ENCODE data around the gene CLSTN2. TPM values are rescaled to one million over a fixed set of nuclear protein-coding genes. Genes with fewer than 3 reads are reported as not detected.

Gene CLSTN2
- total and polyA plus RNA-seq, 2 of the 13 experiments (the other 11 are each of a cell fraction or from before 2014, with no cell fraction given): not detected

DNA sequence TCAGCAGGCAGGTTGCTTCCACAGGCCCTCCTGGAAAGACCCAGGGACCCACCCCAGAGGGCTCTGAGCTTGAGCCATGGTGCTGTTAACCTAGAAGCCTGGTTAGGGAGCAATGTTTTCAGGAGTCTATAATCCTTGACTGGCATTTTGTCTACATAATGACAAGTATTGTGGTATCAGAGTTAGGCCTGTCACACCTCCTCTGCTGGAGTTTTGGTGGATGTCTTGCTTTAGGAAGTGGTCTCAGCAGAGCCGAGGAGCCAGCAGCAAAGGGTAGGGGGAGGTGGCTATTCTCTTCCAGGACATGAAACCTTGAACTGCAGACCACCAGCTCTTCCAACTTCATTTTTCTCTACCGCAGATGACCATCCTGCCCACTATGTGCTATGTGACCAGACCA is 76.1 kb downstream of the CLSTN2 start (continued):
- TF ChIP-seq, protein P1, sequence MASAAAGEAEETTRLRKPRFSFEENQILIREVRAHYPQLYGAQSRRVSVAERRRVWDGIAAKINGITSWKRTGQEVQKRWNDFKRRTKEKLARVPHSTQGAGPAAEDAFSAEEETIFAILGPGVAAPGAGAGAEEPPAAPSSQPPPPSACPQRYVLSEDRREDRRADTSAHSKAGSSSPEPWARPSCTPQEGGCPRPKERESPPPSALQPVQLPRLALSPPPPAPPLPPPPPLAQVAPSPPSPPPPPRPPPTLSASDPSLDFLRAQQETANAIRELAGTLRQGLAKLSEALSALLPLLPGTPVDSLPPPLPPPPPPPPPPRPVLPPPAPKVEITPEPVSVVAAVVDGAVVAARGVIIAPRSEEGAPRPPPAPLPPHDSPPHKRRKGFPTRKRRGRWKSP (CRISPR knock-in tag; IDR thresholded peaks at IDR 0.05): no peak

DNA sequence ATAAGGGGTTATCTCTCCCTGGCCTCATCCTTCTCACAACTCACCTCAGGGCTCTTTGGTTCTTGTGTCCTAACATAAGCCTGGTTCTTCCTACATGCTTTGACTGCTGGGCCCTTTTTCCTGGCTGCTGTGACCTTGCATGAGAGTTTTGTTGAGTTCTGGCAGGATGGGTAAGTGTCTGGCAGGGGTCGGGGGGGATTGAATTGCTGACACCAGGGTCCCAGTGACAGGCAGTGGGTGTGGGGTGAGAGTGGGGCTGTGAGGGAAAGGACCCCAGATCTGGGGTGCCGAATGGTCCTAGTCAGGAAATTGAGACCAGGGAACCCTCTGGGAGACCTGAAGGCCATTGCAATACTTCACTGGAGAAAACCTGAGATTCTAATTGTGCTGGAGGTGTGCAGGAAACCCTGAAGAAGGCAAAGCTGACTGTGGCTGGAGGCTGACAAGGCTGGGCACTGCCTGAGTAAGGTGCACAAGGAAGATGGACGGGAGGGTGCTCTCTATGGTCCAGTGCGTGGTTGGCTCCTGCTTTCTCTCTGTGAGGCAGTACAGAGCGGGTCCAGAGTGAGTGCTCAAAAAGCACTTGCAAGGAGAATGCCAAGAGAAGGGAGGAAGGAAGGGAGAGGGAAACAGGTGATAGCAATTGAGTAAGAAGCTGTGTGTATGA is 76.8 kb downstream of the CLSTN2 start:
- no peak overlapping the region for H3K9ac ChIP-seq (ENCODE audit: insufficient read depth, low read depth, low read length)
- ChIA-PET CTCF (ENCODE audit: low intra/inter-chr PET ratio, low total read pairs) (no interaction called here), POLR2A (no interaction called here)
- intact Hi-C loops (cut with micrococcal nuclease; ENCODE audit: unreplicated experiment): no loop called here
- no peaks in the 10 kb centered on the region for H3K4me1 ChIP-seq (ENCODE audit: insufficient read depth, low read length)
- no peak overlapping the region for H2AFZ ChIP-seq (ENCODE audit: low read length)
- no peaks in the 10 kb centered on the region for H3K9me3 ChIP-seq (ENCODE audit: low read length)
- FAIRE-seq (no peak), DNase-seq (ENCODE audit: low spot score) (no peak), ATAC-seq (no peak)
- H3K36me3 ChIP-seq (replicated peaks in 1 of 2; ENCODE audit: control insufficient read depth in 1 of 2, insufficient read depth in 2 of 2, low read length in 2 of 2): no peaks in the 10 kb centered on the region
- no peak for TF ChIP-seq PLRG1 (conservative IDR thresholded peaks at IDR 0.05)
- TF ChIP-seq ZNF747 (CRISPR knock-in tag; IDR thresholded peaks at IDR 0.05; ENCODE audit: borderline replicate concordance): no peak
- TF ChIP-seq ZFP82 (CRISPR knock-in tag; IDR thresholded peaks at IDR 0.05; ENCODE audit: borderline replicate concordance): no peak
- no peak for TF ChIP-seq SP1 (IDR thresholded peaks at IDR 0.05)
- TF ChIP-seq SP1 (CRISPR knock-in tag; IDR thresholded peaks at IDR 0.05): no peak
- TF ChIP-seq, protein P2, sequence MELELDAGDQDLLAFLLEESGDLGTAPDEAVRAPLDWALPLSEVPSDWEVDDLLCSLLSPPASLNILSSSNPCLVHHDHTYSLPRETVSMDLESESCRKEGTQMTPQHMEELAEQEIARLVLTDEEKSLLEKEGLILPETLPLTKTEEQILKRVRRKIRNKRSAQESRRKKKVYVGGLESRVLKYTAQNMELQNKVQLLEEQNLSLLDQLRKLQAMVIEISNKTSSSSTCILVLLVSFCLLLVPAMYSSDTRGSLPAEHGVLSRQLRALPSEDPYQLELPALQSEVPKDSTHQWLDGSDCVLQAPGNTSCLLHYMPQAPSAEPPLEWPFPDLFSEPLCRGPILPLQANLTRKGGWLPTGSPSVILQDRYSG (CRISPR knock-in tag; IDR thresholded peaks at IDR 0.05): no peak
- TF ChIP-seq, protein P3, sequence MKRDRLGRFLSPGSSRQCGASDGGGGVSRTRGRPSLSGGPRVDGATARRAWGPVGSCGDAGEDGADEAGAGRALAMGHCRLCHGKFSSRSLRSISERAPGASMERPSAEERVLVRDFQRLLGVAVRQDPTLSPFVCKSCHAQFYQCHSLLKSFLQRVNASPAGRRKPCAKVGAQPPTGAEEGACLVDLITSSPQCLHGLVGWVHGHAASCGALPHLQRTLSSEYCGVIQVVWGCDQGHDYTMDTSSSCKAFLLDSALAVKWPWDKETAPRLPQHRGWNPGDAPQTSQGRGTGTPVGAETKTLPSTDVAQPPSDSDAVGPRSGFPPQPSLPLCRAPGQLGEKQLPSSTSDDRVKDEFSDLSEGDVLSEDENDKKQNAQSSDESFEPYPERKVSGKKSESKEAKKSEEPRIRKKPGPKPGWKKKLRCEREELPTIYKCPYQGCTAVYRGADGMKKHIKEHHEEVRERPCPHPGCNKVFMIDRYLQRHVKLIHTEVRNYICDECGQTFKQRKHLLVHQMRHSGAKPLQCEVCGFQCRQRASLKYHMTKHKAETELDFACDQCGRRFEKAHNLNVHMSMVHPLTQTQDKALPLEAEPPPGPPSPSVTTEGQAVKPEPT (CRISPR knock-in tag; IDR thresholded peaks at IDR 0.05; ENCODE audit: low read depth): no peak
- TF ChIP-seq, protein P4, sequence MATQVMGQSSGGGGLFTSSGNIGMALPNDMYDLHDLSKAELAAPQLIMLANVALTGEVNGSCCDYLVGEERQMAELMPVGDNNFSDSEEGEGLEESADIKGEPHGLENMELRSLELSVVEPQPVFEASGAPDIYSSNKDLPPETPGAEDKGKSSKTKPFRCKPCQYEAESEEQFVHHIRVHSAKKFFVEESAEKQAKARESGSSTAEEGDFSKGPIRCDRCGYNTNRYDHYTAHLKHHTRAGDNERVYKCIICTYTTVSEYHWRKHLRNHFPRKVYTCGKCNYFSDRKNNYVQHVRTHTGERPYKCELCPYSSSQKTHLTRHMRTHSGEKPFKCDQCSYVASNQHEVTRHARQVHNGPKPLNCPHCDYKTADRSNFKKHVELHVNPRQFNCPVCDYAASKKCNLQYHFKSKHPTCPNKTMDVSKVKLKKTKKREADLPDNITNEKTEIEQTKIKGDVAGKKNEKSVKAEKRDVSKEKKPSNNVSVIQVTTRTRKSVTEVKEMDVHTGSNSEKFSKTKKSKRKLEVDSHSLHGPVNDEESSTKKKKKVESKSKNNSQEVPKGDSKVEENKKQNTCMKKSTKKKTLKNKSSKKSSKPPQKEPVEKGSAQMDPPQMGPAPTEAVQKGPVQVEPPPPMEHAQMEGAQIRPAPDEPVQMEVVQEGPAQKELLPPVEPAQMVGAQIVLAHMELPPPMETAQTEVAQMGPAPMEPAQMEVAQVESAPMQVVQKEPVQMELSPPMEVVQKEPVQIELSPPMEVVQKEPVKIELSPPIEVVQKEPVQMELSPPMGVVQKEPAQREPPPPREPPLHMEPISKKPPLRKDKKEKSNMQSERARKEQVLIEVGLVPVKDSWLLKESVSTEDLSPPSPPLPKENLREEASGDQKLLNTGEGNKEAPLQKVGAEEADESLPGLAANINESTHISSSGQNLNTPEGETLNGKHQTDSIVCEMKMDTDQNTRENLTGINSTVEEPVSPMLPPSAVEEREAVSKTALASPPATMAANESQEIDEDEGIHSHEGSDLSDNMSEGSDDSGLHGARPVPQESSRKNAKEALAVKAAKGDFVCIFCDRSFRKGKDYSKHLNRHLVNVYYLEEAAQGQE (IDR thresholded peaks at IDR 0.05; ENCODE audit: borderline replicate concordance in 1 of 2, low read depth in 1 of 2, low read length in 2 of 2): no peak
- TF ChIP-seq, protein P5, sequence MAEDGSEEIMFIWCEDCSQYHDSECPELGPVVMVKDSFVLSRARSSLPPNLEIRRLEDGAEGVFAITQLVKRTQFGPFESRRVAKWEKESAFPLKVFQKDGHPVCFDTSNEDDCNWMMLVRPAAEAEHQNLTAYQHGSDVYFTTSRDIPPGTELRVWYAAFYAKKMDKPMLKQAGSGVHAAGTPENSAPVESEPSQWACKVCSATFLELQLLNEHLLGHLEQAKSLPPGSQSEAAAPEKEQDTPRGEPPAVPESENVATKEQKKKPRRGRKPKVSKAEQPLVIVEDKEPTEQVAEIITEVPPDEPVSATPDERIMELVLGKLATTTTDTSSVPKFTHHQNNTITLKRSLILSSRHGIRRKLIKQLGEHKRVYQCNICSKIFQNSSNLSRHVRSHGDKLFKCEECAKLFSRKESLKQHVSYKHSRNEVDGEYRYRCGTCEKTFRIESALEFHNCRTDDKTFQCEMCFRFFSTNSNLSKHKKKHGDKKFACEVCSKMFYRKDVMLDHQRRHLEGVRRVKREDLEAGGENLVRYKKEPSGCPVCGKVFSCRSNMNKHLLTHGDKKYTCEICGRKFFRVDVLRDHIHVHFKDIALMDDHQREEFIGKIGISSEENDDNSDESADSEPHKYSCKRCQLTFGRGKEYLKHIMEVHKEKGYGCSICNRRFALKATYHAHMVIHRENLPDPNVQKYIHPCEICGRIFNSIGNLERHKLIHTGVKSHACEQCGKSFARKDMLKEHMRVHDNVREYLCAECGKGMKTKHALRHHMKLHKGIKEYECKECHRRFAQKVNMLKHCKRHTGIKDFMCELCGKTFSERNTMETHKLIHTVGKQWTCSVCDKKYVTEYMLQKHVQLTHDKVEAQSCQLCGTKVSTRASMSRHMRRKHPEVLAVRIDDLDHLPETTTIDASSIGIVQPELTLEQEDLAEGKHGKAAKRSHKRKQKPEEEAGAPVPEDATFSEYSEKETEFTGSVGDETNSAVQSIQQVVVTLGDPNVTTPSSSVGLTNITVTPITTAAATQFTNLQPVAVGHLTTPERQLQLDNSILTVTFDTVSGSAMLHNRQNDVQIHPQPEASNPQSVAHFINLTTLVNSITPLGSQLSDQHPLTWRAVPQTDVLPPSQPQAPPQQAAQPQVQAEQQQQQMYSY (CRISPR knock-in tag; IDR thresholded peaks at IDR 0.05): no peak
- no peak overlapping the region for H3K4me3 ChIP-seq (replicated peaks in 1 of 3; ENCODE audit: insufficient read depth in 1 of 3, low read depth in 2 of 3, low read length in 3 of 3)
- in situ Hi-C loops (cut with HindIII; ENCODE audit: extremely low pct_ligation_motif_present, low pct_unique_long_range_greater_than_20kb): no loop called here
- H4K20me1 ChIP-seq (ENCODE audit: insufficient read depth, low read length): no peaks in the 10 kb centered on the region
- H3K4me2 ChIP-seq (ENCODE audit: low read depth, low read length): no peak overlapping the region
- H3K79me2 ChIP-seq (ENCODE audit: insufficient read depth, low read length): no peaks in the 10 kb centered on the region
- WGBS (ENCODE audit: low lambda C conversion rate): 1% methylated on average over 5 of the region's 5 CpGs
- H3K27me3 ChIP-seq (ENCODE audit: control insufficient read depth in 1 of 2, insufficient read depth in 2 of 2, low read length in 2 of 2): no peaks in the 10 kb centered on the region; a peak in 1 of 5 replicates
- BruUV-seq (replicated peaks): no TSS peak
- H3K27ac ChIP-seq (ENCODE audit: extremely low read length, insufficient read depth, low read length): no peak overlapping the region
